ENCODE results near the gene APOA1. TPM values are rescaled to one million over a fixed set of nuclear protein-coding genes. Genes with fewer than 3 reads are reported as not detected.

APOA1 gene
- total RNA-seq (ENCODE audit: low replicate concordance): 0.84 and 2.7 TPM in 2 replicates

DNA sequence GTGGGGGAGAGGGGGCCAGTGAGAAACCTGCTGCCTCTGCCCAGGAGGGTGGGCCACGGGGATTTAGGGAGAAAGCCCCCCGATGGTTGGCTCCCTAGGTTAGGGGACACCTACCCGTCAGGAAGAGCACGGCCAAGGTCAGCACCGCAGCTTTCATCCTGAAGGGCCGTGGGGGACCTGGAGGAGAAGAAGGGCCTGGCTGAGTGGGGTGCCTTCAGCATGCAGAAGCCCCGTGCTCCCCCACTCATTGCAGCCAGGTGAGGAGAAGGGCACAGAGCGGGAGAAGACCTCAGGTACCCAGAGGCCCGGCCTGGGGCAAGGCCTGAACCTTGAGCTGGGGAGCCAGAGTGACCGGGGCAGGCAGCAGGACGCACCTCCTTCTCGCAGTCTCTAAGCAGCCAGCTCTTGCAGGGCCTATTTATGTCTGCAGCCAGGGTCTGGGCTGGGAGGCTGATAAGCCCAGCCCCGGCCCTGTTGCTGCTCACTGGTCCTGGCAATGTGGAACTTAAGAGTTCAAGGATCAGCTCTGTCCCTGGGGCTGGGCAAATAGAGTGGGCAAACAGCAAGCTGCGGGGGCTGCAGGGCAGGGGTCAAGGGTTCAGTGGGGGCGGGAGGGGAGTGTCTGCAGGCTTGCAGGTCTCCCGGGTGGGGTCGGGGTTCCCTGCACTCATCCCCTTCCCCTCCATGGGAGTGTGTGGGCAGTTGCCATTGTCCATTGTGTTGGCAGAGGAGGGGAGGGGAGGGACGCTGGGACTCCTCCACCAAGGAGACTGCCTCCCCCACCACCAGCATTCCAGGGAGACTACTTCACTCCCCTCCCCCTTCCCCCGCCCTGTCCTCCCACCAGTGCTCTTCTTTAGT is at the start of gene APOA1:
Gene APOA1, minus strand, starts transcription at position 392 of the 861 bp plus-strand sequence. Its CDS starts 235 bp downstream, at position 157.
- H3K27ac Mint-ChIP-seq: peak within 1 kb of the TSS; percentile 94
- no peaks in the 10 kb centered on the region for H3K36me3 Mint-ChIP-seq
- peak; percentile 50 for DNase-seq (ENCODE audit: low spot score)
- H3K27me3 Mint-ChIP-seq (ENCODE audit: insufficient read depth, low read depth): peaks cover 2% of the 10 kb centered on the region
- no peak within 1 kb of the TSS for H3K4me3 Mint-ChIP-seq
- TF ChIP-seq EZH2phosphoT487 (IDR thresholded peaks at IDR 0.05) (no peak), EZH2 (IDR thresholded peaks at IDR 0.05) (no peak), CTCF (IDR thresholded peaks at IDR 0.05) (no peak)
- Histone ChIP-seq H3K9ac (no peak within 1 kb of the TSS), H3K4me2 (no peak within 1 kb of the TSS), H3K4me1 (peaks cover 14% of the 10 kb centered on the region), H3K27me3 (peaks cover 19% of the 10 kb centered on the region), H3F3A (ENCODE audit: low read depth) (peaks cover 6% of the 10 kb centered on the region), H3K36me3 (no peaks in the 10 kb centered on the region), H3K9me3 (ENCODE audit: low read depth) (no peaks in the 10 kb centered on the region), H3K4me3 (no peak within 1 kb of the TSS), H4K20me1 (ENCODE audit: low read depth) (no peaks in the 10 kb centered on the region), H3K79me2 (ENCODE audit: low read depth) (no peaks in the 10 kb centered on the region), H2AFZ (replicated peaks) (peak within 1 kb of the TSS; percentile 50), H3K27ac (no peak within 1 kb of the TSS)
- H3K4me1 Mint-ChIP-seq: peaks cover 41% of the 10 kb centered on the region
- H3K9me3 Mint-ChIP-seq: no peaks in the 10 kb centered on the region

DNA sequence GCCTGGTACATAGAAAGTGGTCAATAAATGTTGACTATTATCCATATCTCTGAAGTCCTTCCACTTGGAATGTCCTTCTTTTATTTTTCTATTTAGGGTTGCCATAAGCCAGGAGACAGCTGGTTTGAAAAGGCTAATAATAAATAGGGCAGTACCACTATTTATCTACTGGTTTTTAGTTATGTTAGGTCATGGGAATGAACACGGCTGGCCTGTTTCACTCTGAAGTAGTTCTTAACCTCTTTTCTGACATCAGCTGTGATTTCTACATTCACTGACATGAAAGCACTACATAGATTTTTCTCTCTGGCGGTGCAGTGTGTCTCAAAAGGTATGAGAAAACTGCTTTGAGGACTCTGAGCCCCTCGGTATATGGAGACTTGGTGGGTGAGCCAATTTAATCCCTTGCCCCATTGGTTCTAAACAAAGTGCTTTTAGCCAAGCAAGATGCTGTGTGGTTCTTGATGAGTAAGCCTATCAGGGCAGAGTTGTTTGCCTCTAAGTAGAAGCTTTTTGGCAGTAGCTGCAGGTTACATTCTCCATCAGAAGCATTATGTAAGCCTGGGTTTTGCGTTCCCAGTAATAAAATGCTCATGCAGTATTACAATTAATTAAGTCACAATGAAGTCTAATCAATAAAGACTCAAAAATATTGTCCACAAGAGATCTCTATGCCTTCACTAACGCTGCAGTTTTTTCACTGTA is 48.7 kb upstream of the APOA1 start:
- peak; percentile 61 for DNase-seq (ENCODE audit: low spot score)
- Mint-ChIP-seq H3K4me3 (no peak overlapping the region), H3K9me3 (no peaks in the 10 kb centered on the region), H3K36me3 (no peaks in the 10 kb centered on the region), H3K27me3 (ENCODE audit: insufficient read depth, low read depth) (peaks cover 2% of the 10 kb centered on the region), H3K4me1 (peaks cover 5% of the 10 kb centered on the region), H3K27ac (no peak overlapping the region)
- Histone ChIP-seq H3K27me3 (no peaks in the 10 kb centered on the region), H3F3A (ENCODE audit: low read depth) (peaks cover 3% of the 10 kb centered on the region), H3K9me3 (ENCODE audit: low read depth) (no peaks in the 10 kb centered on the region), H3K27ac (peak overlapping the region; percentile 57), H3K9ac (no peak overlapping the region), H3K79me2 (ENCODE audit: low read depth) (no peaks in the 10 kb centered on the region), H4K20me1 (ENCODE audit: low read depth) (no peaks in the 10 kb centered on the region), H3K4me2 (peak overlapping the region; percentile 19), H2AFZ (replicated peaks) (no peak overlapping the region), H3K4me3 (no peak overlapping the region), H3K4me1 (peaks cover 10% of the 10 kb centered on the region), H3K36me3 (no peaks in the 10 kb centered on the region)
- no peak for TF ChIP-seq EZH2phosphoT487 (IDR thresholded peaks at IDR 0.05)
- TF ChIP-seq EZH2 (IDR thresholded peaks at IDR 0.05): no peak
- TF ChIP-seq CTCF (IDR thresholded peaks at IDR 0.05): no peak

DNA sequence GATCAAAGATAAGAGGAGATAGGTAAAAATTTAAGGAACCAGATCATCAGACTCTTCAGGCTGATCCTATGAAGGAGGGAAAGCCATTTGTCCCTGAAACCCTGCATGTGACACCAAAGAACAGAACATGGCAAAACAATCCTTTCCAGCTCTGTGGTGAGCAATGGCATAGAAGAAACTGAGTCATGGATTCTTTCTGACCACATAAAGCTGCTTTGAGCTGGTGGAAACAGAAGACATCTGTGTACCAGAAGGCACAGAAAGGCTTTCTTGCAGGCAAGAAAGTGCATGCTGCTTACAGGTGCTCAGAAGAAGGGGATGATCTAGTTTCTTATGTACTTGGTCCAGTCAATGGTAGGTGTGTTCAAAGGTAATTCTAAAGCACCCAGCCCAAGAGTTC is 45.0 kb upstream of the APOA1 start:
- H4K20me1 ChIP-seq (ENCODE audit: low read depth): peaks cover 5% of the 10 kb centered on the region
- H3K27me3 ChIP-seq: no peaks in the 10 kb centered on the region
- H3K27ac ChIP-seq: no peak overlapping the region
- no peaks in the 10 kb centered on the region for H3K27me3 Mint-ChIP-seq (ENCODE audit: insufficient read depth, low read depth)
- H3K36me3 ChIP-seq: no peaks in the 10 kb centered on the region
- H3F3A ChIP-seq (ENCODE audit: low read depth): peaks cover 11% of the 10 kb centered on the region
- no peak for TF ChIP-seq EZH2 (IDR thresholded peaks at IDR 0.05)
- no peak for TF ChIP-seq EZH2phosphoT487 (IDR thresholded peaks at IDR 0.05)
- TF ChIP-seq CTCF (IDR thresholded peaks at IDR 0.05): no peak
- H3K4me2 ChIP-seq: no peak overlapping the region
- H2AFZ ChIP-seq (replicated peaks): no peak overlapping the region
- no peaks in the 10 kb centered on the region for H3K79me2 ChIP-seq (ENCODE audit: low read depth)
- peaks cover 10% of the 10 kb centered on the region for H3K4me1 ChIP-seq
- H3K27ac Mint-ChIP-seq: no peak overlapping the region
- no peak overlapping the region for H3K4me3 Mint-ChIP-seq
- no peak for DNase-seq (ENCODE audit: low spot score)
- H3K36me3 Mint-ChIP-seq: peaks cover 1% of the 10 kb centered on the region
- H3K9me3 ChIP-seq (ENCODE audit: low read depth): no peaks in the 10 kb centered on the region
- peaks cover 8% of the 10 kb centered on the region for H3K4me1 Mint-ChIP-seq
- no peak overlapping the region for H3K4me3 ChIP-seq
- H3K9me3 Mint-ChIP-seq: no peaks in the 10 kb centered on the region
- H3K9ac ChIP-seq: no peak overlapping the region
